GM23338 (cell line): ENCODE data around the gene RNF217.

Experiments used
- CTCF ChIP-seq, 2 experiments: fragments of 200-600 bp in 1 of 2; sonication (generic) in 1 of 2; conservative IDR thresholded peaks; 2 replicates each; pipeline versions ENCODE4 v1.5.1 to v1.6.1; 2016 to 2017; ENCODE audit warnings: antibody characterized with exemption in 2 of 2, low read depth in 2 of 2, mild to moderate bottlenecking in 2 of 2, moderate library complexity in 1 of 2
- EZH2 ChIP-seq: fragments of 200-600 bp; sonication (generic); IDR thresholded peaks from one replicate; pipeline ENCODE4 v1.8.0; 2017; ENCODE audit warnings: antibody characterized with exemption, mild to moderate bottlenecking, low read depth; ENCODE audit not compliant: unreplicated experiment
- EZH2phosphoT487 ChIP-seq: fragments of 200-600 bp; sonication (generic); IDR thresholded peaks from one replicate; pipeline ENCODE4 v1.8.1; 2018; ENCODE audit warnings: antibody characterized with exemption; ENCODE audit not compliant: unreplicated experiment
- POLR2AphosphoS5 ChIP-seq: IDR thresholded peaks from 2 replicates; pipeline ENCODE4 v1.6.1; 2016; ENCODE audit warnings: antibody characterized with exemption, low read depth
- ZNF114 ChIP-seq: fragments of 250-450 bp; sonication (Bioruptor Pico); IDR thresholded peaks from 2 replicates; pipeline ENCODE4 v1.5.0; 2020; ENCODE audit warnings: mild to moderate bottlenecking, moderate library complexity

DNA sequence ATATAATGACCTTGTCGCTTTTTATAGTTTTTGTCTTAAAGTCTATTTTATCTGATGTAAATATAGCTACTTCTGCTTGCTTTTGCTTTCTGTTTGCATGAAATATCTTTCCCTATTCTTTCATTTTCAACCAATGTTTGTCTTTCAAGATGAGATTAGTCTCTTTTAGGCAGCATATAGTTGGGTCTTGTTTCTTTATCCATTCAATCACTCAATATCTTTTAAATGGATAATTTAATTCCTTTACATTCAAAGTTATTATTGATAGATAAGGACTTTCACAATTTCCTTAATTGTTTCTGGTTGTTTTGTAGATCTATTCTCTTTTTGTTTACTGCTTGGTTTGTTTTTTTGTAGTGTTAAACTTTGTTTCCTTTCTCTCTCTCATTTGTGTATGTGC is 147.8 kb downstream of the RNF217 start:
- TF ChIP-seq ZNF114 (CRISPR knock-in tag) (no peak), CTCF (conservative IDR thresholded peaks at IDR 0.05; ENCODE audit: low read depth in 2 of 2) (no peak), EZH2phosphoT487 (no peak), POLR2AphosphoS5 (no peak), EZH2 (no peak)
